Stimulated activated naive CD8-positive, alpha-beta T cell treated with anti-CD3 and anti-CD28 coated beads, Interleukin-15, Interleukin-2, amounts not matched to agents 100 ng/mL and 50 ng/mL, for 24 hours (primary cell): Measurements from ENCODE around the gene MTM1.

Source experiments
- H3K27ac Mint-ChIP-seq: one replicate; pipeline ENCODE4 v1.8.0; 2021; ENCODE audit warnings: mild to moderate bottlenecking, mixed read lengths
- H3K27me3 Mint-ChIP-seq: one replicate; pipeline ENCODE4 v1.8.0; 2021; ENCODE audit warnings: mixed read lengths
- H3K36me3 Mint-ChIP-seq: one replicate; pipeline ENCODE4 v1.8.0; 2021; ENCODE audit warnings: low read depth, mixed read lengths
- H3K4me1 Mint-ChIP-seq: one replicate; pipeline ENCODE4 v1.8.0; 2021; ENCODE audit warnings: low read depth, mixed read lengths
- H3K4me3 Mint-ChIP-seq: one replicate; pipeline ENCODE4 v1.8.0; 2021; ENCODE audit warnings: mild to moderate bottlenecking, mixed read lengths
- H3K9me3 Mint-ChIP-seq: one replicate; pipeline ENCODE4 v1.8.0; 2021; ENCODE audit warnings: mixed read lengths

Gene MTM1

DNA sequence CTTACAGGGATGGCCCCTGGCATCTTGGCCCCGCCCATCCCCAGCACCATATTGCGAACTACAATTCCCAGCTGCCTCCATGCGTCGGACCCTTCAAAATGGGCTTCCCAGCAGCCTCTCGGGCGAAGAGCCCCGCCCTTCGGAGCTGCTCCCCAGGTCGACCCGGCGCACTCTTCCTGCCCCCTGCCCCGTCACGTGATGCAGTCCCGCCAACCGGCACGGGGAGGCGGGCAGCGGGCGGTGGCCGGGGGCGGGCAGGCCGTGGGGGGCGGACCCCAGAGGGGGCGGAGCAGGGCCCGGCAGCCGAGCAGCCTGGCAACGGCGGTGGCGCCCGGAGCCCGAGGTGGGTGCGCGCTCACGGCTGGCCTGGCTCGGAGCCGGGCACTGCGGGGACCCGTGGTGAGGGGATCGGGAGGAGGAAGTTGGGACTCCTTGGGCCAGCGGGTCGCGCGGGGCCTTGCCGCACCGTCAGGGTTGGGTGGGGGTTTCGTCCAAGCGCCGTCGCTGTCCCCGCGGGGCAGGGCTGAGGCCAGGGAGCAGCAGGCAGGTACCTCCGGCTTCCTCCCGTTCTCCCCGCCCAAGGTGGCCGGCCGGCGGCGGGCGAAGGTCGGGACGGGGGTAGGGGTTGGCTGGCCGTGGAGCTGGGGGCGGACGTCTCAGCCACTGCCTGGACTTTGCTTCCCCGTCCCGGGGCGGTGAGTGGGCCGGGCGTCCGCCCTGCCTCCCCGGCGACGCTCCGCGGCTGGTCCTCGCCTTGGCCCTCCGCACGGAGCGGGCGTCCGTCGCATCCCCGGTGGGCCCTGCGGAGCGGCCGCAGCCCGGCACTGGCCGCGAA, at the start of gene MTM1:
TSS of gene MTM1 (plus strand) at position 302 of the 835 bp plus-strand sequence. CDS start 23,994 bp downstream, outside the sequence.
- no peaks in the 10 kb centered on the region for H3K9me3 Mint-ChIP-seq
- no peaks in the 10 kb centered on the region for H3K27me3 Mint-ChIP-seq
- H3K4me1 Mint-ChIP-seq = peaks cover 43% of the 10 kb centered on the region
- H3K4me3 Mint-ChIP-seq = peak within 1 kb of the TSS; percentile 86
- no peaks in the 10 kb centered on the region for H3K36me3 Mint-ChIP-seq
- peak within 1 kb of the TSS; percentile 78 for H3K27ac Mint-ChIP-seq

DNA sequence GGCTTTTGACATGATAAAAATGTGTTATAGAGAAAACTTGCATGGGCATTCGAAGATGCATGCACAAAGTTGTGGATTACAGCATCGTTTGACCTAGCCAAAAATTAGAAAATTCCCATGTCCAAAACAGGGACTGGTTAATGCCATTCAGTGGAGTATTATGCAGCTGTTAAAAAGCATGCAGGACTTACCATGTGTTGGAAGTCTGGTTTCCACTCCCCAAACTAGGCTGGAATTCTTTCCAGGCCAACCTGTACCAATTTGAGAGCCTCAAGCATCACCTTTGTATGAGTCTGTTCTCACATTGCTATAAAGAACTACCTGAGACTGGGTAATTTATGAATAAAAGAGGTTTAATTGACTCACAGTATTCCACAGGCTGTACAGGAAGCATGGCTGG, 45.9 kb upstream of the MTM1 start:
- no peaks in the 10 kb centered on the region for H3K36me3 Mint-ChIP-seq
- no peak overlapping the region for H3K4me3 Mint-ChIP-seq
- no peaks in the 10 kb centered on the region for H3K9me3 Mint-ChIP-seq
- H3K27ac Mint-ChIP-seq = no peak overlapping the region
- H3K4me1 Mint-ChIP-seq = no peaks in the 10 kb centered on the region
- H3K27me3 Mint-ChIP-seq = no peaks in the 10 kb centered on the region

DNA sequence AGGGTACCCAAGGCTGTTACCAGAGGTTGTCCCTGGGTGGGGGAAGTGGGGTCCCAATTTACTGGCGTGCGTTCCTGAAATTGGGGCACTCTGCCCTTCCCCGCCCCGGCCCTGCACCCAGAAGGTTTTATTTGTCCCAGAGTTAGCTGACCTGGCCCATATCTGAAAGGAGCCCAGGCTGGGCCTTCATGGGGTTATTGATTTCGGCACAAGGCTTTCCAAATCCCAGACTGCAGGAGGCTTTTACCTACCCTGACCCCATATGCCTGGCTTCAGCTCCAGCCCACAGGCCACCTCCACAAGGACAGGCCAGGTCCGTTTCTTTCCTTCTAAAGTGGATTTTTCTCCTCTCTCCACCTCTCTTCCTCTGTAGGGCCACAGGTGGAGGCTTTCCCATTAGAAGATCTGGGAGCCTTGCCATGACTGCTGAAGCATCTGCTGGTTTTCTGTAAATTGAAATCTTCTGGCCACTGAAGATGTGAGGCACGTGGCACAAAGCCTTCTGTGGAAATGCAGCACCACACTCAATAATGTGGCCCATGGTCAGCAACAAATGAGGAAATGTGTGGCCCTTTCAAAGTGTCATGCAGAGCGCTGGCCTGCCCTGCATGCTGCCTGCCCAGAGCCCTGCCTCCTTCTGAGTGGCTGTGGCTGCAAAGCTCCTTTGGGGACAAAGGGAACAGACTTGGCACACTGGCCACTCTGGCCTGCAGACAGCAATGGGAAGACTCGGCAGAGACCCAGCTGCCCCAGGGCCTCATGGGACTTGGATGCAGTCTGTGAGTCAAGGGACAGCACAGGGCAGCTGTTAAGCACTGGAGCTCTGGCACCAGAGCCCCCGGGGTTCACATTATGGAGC, 43.1 kb upstream of the MTM1 start:
- H3K9me3 Mint-ChIP-seq = no peaks in the 10 kb centered on the region
- no peak overlapping the region for H3K27ac Mint-ChIP-seq
- H3K27me3 Mint-ChIP-seq = no peaks in the 10 kb centered on the region
- no peak overlapping the region for H3K4me3 Mint-ChIP-seq
- H3K4me1 Mint-ChIP-seq = no peaks in the 10 kb centered on the region
- no peaks in the 10 kb centered on the region for H3K36me3 Mint-ChIP-seq

DNA sequence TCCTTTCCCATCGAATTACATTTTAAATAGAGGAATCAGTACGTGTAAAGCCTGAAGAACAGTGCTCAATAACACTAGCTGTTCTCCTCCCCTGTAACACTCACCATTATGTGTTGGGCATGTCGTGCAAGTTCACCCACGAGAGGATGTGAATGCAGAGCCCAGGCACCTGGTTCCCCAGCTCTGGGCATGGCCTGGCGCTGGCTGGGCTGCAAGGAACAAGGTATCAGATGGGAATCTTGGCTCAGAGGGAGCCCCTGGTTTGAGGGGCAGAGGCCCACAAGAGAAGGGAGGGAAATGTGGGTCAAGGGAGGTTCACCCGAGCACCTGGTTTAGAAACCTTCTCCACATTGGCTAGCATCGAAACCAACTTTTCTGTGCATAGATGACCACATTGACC, 41.7 kb upstream of the MTM1 start:
- no peaks in the 10 kb centered on the region for H3K27me3 Mint-ChIP-seq
- no peaks in the 10 kb centered on the region for H3K4me1 Mint-ChIP-seq
- no peak overlapping the region for H3K27ac Mint-ChIP-seq
- H3K9me3 Mint-ChIP-seq = no peaks in the 10 kb centered on the region
- no peak overlapping the region for H3K4me3 Mint-ChIP-seq
- H3K36me3 Mint-ChIP-seq = no peaks in the 10 kb centered on the region

DNA sequence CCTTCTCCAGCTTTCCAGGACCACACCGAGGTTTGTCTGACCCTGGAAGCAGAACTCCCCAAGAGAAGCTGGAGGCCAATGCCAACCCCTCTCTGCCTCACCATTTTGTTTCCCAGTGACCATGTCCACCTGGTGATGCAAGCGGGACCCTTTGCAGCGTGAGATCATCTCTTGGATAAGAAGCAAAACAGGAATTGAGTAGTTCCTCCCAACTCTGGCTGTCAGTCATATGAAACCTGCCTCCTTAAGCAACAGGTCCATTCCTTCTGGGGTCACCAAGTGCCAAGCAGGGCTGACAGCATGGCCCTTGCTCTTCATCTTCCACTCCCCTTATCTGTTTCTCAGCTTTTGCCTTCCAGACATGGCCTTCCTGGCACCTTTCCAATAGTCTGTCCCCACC, 41.3 kb upstream of the MTM1 start:
- Mint-ChIP-seq H3K36me3 (no peaks in the 10 kb centered on the region), H3K27ac (no peak overlapping the region), H3K27me3 (no peaks in the 10 kb centered on the region), H3K9me3 (no peaks in the 10 kb centered on the region), H3K4me1 (no peaks in the 10 kb centered on the region), H3K4me3 (no peak overlapping the region)

DNA sequence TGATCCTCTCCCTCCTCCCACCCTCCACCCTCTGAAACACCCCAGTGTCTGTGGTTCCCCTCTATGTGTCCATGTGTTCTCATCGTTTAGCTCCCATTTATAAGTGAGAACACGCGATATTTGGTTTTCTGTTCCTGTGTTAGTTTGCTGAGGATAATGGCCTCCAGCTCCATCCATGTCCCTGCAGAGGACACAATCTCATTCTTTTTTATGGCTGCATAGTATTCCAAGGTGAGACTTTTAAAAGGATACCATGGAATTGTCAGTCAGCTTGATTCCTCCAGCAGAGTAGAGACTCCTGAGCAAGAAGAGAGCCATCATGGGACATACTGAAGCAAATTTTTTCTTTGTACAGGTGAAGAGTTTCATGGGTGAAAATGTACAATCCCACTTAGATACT, 38.8 kb upstream of the MTM1 start:
- no peaks in the 10 kb centered on the region for H3K27me3 Mint-ChIP-seq
- H3K4me1 Mint-ChIP-seq = no peaks in the 10 kb centered on the region
- H3K9me3 Mint-ChIP-seq = peaks cover 6% of the 10 kb centered on the region
- no peaks in the 10 kb centered on the region for H3K36me3 Mint-ChIP-seq
- H3K4me3 Mint-ChIP-seq = no peak overlapping the region
- H3K27ac Mint-ChIP-seq = no peak overlapping the region

DNA sequence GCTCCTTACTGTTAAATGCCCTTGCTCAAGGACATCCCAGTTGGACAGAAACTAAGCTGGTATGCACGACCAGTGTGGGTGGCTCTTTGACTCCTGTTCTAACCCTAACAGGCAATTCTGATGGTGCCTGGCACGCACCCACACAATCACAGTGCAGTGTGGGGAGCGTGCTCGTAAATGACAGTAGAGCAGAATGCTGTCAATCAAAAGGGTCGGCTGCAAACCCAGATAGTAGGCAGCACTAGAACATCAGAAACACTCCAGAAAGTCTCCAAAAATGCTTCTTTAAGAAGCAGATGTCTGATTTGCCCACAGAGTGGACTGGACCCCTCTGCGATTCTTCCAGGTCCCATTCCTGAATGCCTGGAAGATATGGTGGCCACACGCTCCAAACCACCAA, 37.6 kb upstream of the MTM1 start:
- H3K4me1 Mint-ChIP-seq = no peaks in the 10 kb centered on the region
- peaks cover 7% of the 10 kb centered on the region for H3K9me3 Mint-ChIP-seq
- H3K27ac Mint-ChIP-seq = no peak overlapping the region
- no peaks in the 10 kb centered on the region for H3K27me3 Mint-ChIP-seq
- no peaks in the 10 kb centered on the region for H3K36me3 Mint-ChIP-seq
- no peak overlapping the region for H3K4me3 Mint-ChIP-seq

DNA sequence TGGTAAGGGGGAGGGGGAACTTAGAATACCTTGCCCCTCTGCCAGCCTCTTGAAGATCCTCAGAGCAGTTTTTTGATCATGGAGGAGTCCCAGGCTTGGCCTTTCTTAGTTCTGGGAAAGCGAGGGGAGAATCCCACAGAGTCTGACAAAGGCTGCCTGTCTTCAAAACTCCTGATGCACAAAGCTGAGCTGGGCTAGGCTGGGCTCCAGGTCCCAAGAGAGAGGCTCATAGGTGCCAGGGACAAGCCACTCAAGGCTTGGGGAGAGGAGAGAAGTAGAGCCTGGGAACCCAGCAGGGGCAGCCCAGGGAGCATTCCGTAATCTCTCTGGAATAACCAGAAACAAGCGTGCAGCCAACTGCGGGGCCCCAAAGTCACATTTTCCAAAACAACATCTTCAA, 37.0 kb upstream of the MTM1 start:
- peaks cover 11% of the 10 kb centered on the region for H3K9me3 Mint-ChIP-seq
- H3K4me3 Mint-ChIP-seq = no peak overlapping the region
- H3K4me1 Mint-ChIP-seq = no peaks in the 10 kb centered on the region
- H3K27me3 Mint-ChIP-seq = no peaks in the 10 kb centered on the region
- H3K27ac Mint-ChIP-seq = no peak overlapping the region
- no peaks in the 10 kb centered on the region for H3K36me3 Mint-ChIP-seq

DNA sequence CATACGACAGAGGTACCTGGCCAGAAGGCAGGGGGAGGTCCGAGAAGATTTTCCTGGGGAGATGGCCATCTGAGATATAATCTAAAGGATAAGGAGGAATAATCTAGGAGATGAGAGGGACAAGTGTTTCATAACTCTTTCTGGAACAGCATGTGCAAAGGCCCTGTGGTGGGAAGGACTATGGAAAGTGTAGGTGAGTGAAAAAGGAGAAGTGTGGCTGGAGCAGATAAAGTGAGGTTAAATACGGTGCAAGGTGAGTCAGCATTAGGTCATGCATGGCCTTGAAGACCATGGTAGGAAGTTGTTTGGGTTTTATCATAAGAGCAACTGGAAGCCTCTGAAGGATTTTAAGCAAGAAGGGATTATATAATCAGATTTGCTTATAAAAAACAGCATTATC, 34.6 kb upstream of the MTM1 start:
- Mint-ChIP-seq H3K4me3 (no peak overlapping the region), H3K27me3 (no peaks in the 10 kb centered on the region), H3K27ac (no peak overlapping the region), H3K4me1 (no peaks in the 10 kb centered on the region), H3K36me3 (no peaks in the 10 kb centered on the region), H3K9me3 (peaks cover 11% of the 10 kb centered on the region)

DNA sequence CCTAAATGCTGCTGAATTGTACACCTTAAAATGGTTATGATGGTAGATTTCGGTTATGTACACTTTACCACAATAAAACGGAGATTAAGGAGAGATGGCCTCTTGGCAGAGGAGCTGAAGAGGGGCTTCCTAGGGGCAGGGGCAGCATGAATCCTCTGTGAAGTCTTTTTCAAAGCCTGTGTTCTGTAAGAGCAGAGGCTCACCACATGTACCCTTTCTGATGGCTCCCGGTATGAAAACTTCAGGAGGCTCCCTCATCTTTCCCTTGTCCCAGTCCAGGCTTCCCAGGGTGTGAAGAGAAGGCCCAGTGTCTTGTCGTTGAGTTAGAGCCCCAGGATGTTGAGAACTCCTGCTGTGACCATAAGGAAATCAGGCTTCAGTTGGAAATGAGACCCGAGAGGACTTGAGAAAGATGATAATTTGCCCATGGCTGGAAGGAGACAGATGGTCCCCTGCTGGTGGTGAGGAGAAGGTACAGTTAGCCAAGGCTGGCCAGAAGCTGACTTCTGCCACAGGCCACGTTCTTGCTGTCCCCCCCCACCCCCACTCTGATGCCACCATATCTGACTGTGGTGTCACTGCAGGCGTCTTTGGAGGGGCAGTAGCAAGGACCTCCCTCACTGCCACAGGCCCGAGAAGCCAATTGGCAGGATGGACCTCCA, 31.8 kb upstream of the MTM1 start:
- Mint-ChIP-seq H3K27ac (no peak overlapping the region), H3K27me3 (no peaks in the 10 kb centered on the region), H3K4me3 (no peak overlapping the region), H3K36me3 (no peaks in the 10 kb centered on the region), H3K4me1 (no peaks in the 10 kb centered on the region), H3K9me3 (peaks cover 11% of the 10 kb centered on the region)

DNA sequence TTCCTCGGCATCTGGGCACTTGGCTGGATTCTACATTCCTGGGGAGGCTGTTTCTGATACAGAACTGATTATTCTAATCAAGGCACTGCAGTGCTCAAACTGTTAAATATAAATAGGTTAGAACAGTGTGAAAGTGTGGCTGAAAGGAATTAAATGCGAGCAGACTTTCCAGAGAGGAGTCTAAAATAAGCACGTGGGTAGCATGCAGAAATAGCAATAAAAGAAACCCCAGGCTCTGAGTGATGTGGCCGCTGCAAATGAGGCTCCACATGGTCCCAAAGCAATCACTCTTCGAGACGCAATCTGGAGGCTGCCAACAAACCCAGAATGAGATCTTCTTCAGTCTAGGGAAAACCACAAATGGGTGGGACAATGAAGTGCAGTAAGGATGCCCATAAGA, 30.6 kb upstream of the MTM1 start:
- Mint-ChIP-seq H3K27me3 (no peaks in the 10 kb centered on the region), H3K4me1 (no peaks in the 10 kb centered on the region), H3K27ac (no peak overlapping the region), H3K4me3 (no peak overlapping the region), H3K36me3 (no peaks in the 10 kb centered on the region), H3K9me3 (peaks cover 11% of the 10 kb centered on the region)

DNA sequence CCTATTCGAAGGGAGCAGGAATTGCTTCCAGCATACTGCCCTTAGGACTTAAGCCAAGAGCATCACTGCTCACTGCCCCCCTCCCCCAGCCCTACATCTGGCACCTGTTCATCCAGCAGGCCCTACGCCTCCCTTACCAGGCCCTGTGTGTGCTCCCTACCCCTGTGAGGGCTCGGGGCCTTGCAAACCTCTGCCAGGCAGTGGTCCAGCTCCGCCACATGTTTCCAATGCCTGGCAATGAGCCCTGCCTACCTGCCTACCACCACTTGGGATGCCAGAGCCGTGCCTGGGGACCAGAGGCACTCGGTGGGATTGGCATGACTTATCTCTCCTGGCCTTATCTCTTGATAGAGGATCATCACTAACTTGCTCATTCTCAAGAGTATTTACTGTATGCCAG, 27.5 kb upstream of the MTM1 start:
- H3K27me3 Mint-ChIP-seq = no peaks in the 10 kb centered on the region
- H3K4me1 Mint-ChIP-seq = peaks cover 6% of the 10 kb centered on the region
- H3K36me3 Mint-ChIP-seq = no peaks in the 10 kb centered on the region
- H3K27ac Mint-ChIP-seq = no peak overlapping the region
- H3K4me3 Mint-ChIP-seq = no peak overlapping the region
- peaks cover 4% of the 10 kb centered on the region for H3K9me3 Mint-ChIP-seq

DNA sequence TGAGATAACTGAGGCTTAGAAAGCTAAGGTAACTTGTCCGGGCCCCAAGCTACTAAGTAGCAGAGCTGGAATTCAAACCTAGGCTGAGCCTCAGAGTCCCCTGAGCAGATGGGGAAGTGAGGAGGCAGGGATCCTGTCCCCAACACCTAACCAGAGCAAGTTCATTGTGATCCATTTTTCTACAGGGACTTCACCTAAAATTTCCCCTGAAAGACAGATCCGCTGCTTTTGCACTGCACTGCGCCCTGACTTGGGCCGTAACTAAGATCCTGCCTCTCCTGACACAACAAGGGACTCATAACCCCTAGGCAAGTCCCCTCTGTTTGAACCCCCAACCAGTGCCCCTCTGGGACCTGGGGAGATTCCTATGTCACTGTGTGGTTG, 25.6 kb upstream of the MTM1 start:
- Mint-ChIP-seq H3K36me3 (no peaks in the 10 kb centered on the region), H3K4me1 (peaks cover 21% of the 10 kb centered on the region), H3K27me3 (no peaks in the 10 kb centered on the region), H3K4me3 (no peak overlapping the region), H3K9me3 (no peaks in the 10 kb centered on the region), H3K27ac (no peak overlapping the region)

DNA sequence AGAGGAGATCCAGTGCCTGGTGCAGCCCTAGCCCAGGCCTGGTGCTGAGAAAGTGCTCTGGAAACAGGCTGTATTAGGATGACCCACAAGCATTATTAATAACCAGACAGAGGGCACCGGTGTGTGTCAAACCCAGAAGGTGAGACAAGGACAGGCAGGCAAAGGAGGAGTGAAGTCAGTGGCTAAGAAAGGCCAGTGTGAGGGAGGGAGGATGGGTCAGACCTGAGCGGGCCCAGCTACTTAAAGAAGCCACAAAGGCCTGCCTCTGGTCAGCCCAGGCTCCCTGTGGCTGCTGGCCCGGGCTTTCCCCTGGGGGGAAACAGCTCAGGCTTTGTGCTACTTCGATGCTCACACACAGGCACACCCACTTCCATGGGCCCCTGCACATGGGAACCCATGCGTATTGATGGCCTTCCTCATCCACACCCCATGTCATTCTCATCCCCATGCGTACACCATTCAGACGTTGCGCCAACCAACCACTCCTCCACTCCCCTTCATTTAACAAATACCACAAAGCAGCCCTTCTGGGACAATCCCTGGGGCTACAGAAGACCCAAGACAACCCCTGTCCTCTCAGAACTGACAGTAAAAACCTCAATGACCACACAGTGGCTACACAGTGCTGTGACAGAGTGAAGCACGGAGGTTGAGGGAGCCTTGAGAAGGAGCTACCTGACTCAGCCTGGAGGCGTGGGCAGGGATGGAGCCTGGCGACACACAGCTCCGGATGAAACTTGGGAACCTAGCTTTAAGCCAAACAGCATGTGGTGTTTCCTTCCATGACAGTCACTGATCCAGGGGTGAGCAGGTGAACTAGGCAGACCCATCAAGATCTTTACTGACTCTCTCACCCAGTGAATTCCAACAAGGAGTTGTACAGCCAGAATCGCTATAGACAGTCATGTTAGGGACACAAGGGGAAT, 24.9 kb upstream of the MTM1 start:
- Mint-ChIP-seq H3K27me3 (no peaks in the 10 kb centered on the region), H3K4me1 (peaks cover 28% of the 10 kb centered on the region), H3K9me3 (no peaks in the 10 kb centered on the region), H3K27ac (no peak overlapping the region), H3K36me3 (no peaks in the 10 kb centered on the region), H3K4me3 (no peak overlapping the region)
